HepG2 (cell line): ENCODE data around the gene CDC6. TPM values are rescaled to one million over a fixed set of nuclear protein-coding genes. Genes with fewer than 3 reads are reported as not detected.

Experiments
- ATRX ChIP-seq: sonication (generic); formaldehyde crosslinking; IDR thresholded peaks from 2 replicates; pipeline ENCODE4 v1.4.0; 2020; ENCODE audit warnings: missing genetic modification reagents, borderline replicate concordance
- CHD4 ChIP-seq: fragments of 200-600 bp; sonication (generic); IDR thresholded peaks from 2 replicates; pipeline ENCODE4 v1.7.0; 2017; ENCODE audit warnings: mild to moderate bottlenecking, low read length, borderline replicate concordance
- GPBP1L1 ChIP-seq: sonication (generic); formaldehyde crosslinking; IDR thresholded peaks from 2 replicates; pipeline ENCODE4 v1.5.0; 2020; ENCODE audit warnings: mild to moderate bottlenecking, missing genetic modification reagents
- IRF1 ChIP-seq: sonication (generic); formaldehyde crosslinking; IDR thresholded peaks from 2 replicates; pipeline ENCODE4 v1.4.0; 2020; ENCODE audit warnings: low read depth, mild to moderate bottlenecking, missing genetic modification reagents
- NR1H2 ChIP-seq: sonication (generic); formaldehyde crosslinking; IDR thresholded peaks from 2 replicates; pipeline ENCODE4 v1.8.1; 2022; ENCODE audit warnings: low read depth, missing genetic modification reagents, borderline replicate concordance
- PHF20 ChIP-seq: sonication (generic); formaldehyde crosslinking; IDR thresholded peaks from 2 replicates; pipeline ENCODE4 v1.5.0; 2020; ENCODE audit warnings: mild to moderate bottlenecking, missing genetic modification reagents
- TIGD3 ChIP-seq: sonication (generic); formaldehyde crosslinking; IDR thresholded peaks from 2 replicates; pipeline ENCODE4 v1.5.1; 2020; ENCODE audit warnings: mild to moderate bottlenecking, missing genetic modification reagents, borderline replicate concordance
- ZBED4 ChIP-seq: sonication (generic); formaldehyde crosslinking; IDR thresholded peaks from 2 replicates; pipeline ENCODE4 v1.4.0; 2020; ENCODE audit warnings: missing genetic modification reagents, borderline replicate concordance
- ZBTB10 ChIP-seq: sonication (generic); formaldehyde crosslinking; IDR thresholded peaks from 2 replicates; pipeline ENCODE4 v1.4.0; 2020; ENCODE audit warnings: missing genetic modification reagents, borderline replicate concordance
- ZBTB44 ChIP-seq: sonication (generic); formaldehyde crosslinking; IDR thresholded peaks from 2 replicates; pipeline ENCODE4 v1.4.0; 2020; ENCODE audit warnings: missing genetic modification reagents
- ZFAT ChIP-seq: sonication (generic); formaldehyde crosslinking; conservative IDR thresholded peaks from 2 replicates; pipeline ENCODE4 v1.8.1; 2023; ENCODE audit warnings: missing genetic modification reagents, inconsistent platforms
- polyA plus RNA-seq, 8 experiments: library from polyadenylated mRNA; depleted of rRNA in 3 of 8; stranded (reverse) in 7 of 8; unstranded in 1 of 8; fragments of >200 nt; fragmentation: Illumina TruSeq in 4 of 8; extraction: Trizol in 4 of 8; gene quantifications; 2 replicates each; pipeline versions ENCODE4 v1.2.1 to v1.2.3, GENCODE V29; 2011 to 2016; ENCODE audit warnings: low read depth in 4 of 8, missing spikeins in 1 of 8, mixed read lengths in 1 of 8; ENCODE audit not compliant: insufficient read depth in 1 of 8
- total RNA-seq, 5 experiments: library from RNA; depleted of rRNA; stranded (reverse); fragments of >200 nt; fragmentation: Illumina TruSeq; extraction: Trizol; gene quantifications; 2 replicates each; pipeline ENCODE4 v1.2.3, GENCODE V29; 2016; ENCODE audit warnings: low read depth in 1 of 5

The CDC6 gene
- total and polyA plus RNA-seq, 2 of the 13 experiments (the other 11 are each of a cell fraction or from before 2014, with no cell fraction given): 17.4 to 114 TPM

- TF ChIP-seq ZBED4 (CRISPR knock-in tag) (peak; percentile 52; the same call in 1 of the 2 replicates), PHF20 (CRISPR knock-in tag) (peak; percentile 71; the same call in 1 of the 2 replicates), IRF1 (no peak), ZFAT (CRISPR knock-in tag) (0 out of 2 replicates have a peak, but pooled peaks have one; percentile 33), NR1H2 (CRISPR knock-in tag) (no peak), ZBTB10 (CRISPR knock-in tag) (no peak), CHD4 (no peak), ATRX (CRISPR knock-in tag) (peak; percentile 66; the same call in 1 of the 2 replicates), TIGD3 (CRISPR knock-in tag) (no peak; the same call in 1 of the 2 replicates), GPBP1L1 (CRISPR knock-in tag) (no peak), ZBTB44 (CRISPR knock-in tag) (no peak; the same call in 1 of the 2 replicates)
Observed at GRCh38 chr17:40287494-40288369, at the start of gene CDC6 (continued).
